K562 (cell line): ENCODE data around the gene ITPK1. TPM values are rescaled to one million over a fixed set of nuclear protein-coding genes. Genes with fewer than 3 reads are reported as not detected.

Experiments
- ATAC-seq: fragments of 200-7000 bp; cut with Tn5 transposase; 3 replicates; pipeline ENCODE4 v1.9.1; 2020; ENCODE audit warnings: moderate library complexity
- BruUV-seq: library from RNA; stranded (reverse); fragments of 400-500 nt; replicated peaks from 2 replicates; lab custom pipeline; 2021; lab: Mats Ljungman, UMichigan
- CTCF ChIA-PET: fragments of 300-600 bp; formaldehyde crosslinking; extraction: SDS; loops from one replicate; lab custom pipeline; 2021; ENCODE audit warnings: low intra/inter-chr PET ratio; lab: Yijun Ruan, JAX
- POLR2A ChIA-PET: fragments of 300-600, 350-650 bp; sonication (Branson Sonifier 250); formaldehyde crosslinking; extraction: SDS; loops from one replicate; lab custom pipeline; 2021; ENCODE audit warnings: antibody characterized with exemption, inconsistent platforms; lab: Yijun Ruan, JAX
- DNase-seq, 4 experiments: peaks; one replicate each; pipeline versions ENCODE4 v3.0.0 to v3.0.0-alpha.2; 2011 to 2018; ENCODE audit warnings: low spot score in 3 of 4, mixed read lengths in 3 of 4; ENCODE audit errors: extremely low read depth in 1 of 4
- FAIRE-seq: peaks from 2 replicates; lab custom pipeline; 2011; peaks lifted over from hg19 to GRCh38; lab: Jason Lieb, UNC
- H2AFZ ChIP-seq: 2 replicates; pipeline ENCODE4 v1.6.0; 2011; ENCODE audit warnings: low read depth, low read length, control low read depth, inconsistent platforms
- H3K27ac ChIP-seq: fragments of 200-600 bp; 3 replicates; pipeline ENCODE4 v1.8.0; 2011; ENCODE audit warnings: low read depth, mild to moderate bottlenecking, control low read depth, inconsistent platforms, low read length, moderate library complexity, mixed read lengths; ENCODE audit errors: extremely low read depth
- H3K27me3 ChIP-seq, 2 experiments: fragments of 300-600 bp in 1 of 2; 2 replicates in 1 of 2; 3 replicates in 1 of 2; pipeline versions ENCODE4 v1.6.0 to v1.8.0; 2011; ENCODE audit warnings: inconsistent platforms in 2 of 2, low read length in 2 of 2, mild to moderate bottlenecking in 1 of 2, mixed read lengths in 1 of 2, moderate library complexity in 1 of 2; ENCODE audit not compliant: control insufficient read depth in 2 of 2, insufficient read depth in 2 of 2
- H3K36me3 ChIP-seq: fragments of 300-600 bp; 3 replicates; pipeline ENCODE4 v1.8.0; 2011; ENCODE audit warnings: mild to moderate bottlenecking, low read length, inconsistent platforms; ENCODE audit not compliant: control insufficient read depth, insufficient read depth
- H3K4me1 ChIP-seq, 2 experiments: fragments of 200-600 bp in 1 of 2; replicated peaks in 1 of 2; 2 replicates in 1 of 2; 3 replicates in 1 of 2; pipeline versions ENCODE4 v1.5.1 to v1.8.0; 2011; ENCODE audit warnings: inconsistent platforms in 2 of 2, low read length in 2 of 2, mild to moderate bottlenecking in 1 of 2, mixed read lengths in 1 of 2, moderate library complexity in 1 of 2; ENCODE audit not compliant: control insufficient read depth in 2 of 2, insufficient read depth in 2 of 2
- H3K4me2 ChIP-seq: 2 replicates; pipeline ENCODE4 v1.6.1; 2011; ENCODE audit warnings: low read length, control low read depth, inconsistent platforms, mixed read lengths; ENCODE audit not compliant: insufficient read depth
- H3K4me3 ChIP-seq: fragments of 200-600 bp; sonication (generic), shearing (Covaris generic); 2 replicates; pipeline ENCODE4 v1.5.1; 2016; ENCODE audit warnings: control low read depth, inconsistent platforms
- H3K79me2 ChIP-seq: fragments of 200-600 bp; 3 replicates; pipeline ENCODE4 v1.8.0; 2011; ENCODE audit warnings: low read length, inconsistent platforms; ENCODE audit not compliant: control insufficient read depth, insufficient read depth
- H3K9ac ChIP-seq, 2 experiments: 2 replicates each; pipeline versions ENCODE4 v1.6.0 to v1.6.1; 2011; ENCODE audit warnings: low read depth in 2 of 2, low read length in 2 of 2, control low read depth in 1 of 2, inconsistent platforms in 1 of 2, mild to moderate bottlenecking in 1 of 2, mixed read lengths in 1 of 2; ENCODE audit not compliant: insufficient read depth in 1 of 2
- H3K9me1 ChIP-seq: one replicate; pipeline ENCODE4 v1.6.0; 2011; ENCODE audit warnings: inconsistent platforms, mild to moderate bottlenecking, low read length, moderate library complexity; ENCODE audit not compliant: control insufficient read depth, insufficient read depth
- H3K9me3 ChIP-seq: replicated peaks from 2 replicates; pipeline ENCODE4 v1.5.1; 2011; ENCODE audit warnings: low read depth, low read length, inconsistent platforms; ENCODE audit not compliant: control insufficient read depth, insufficient read depth
- H4K20me1 ChIP-seq: replicated peaks from 2 replicates; pipeline ENCODE4 v1.6.1; 2011; ENCODE audit warnings: low read length, inconsistent platforms, mixed read lengths; ENCODE audit not compliant: control insufficient read depth, insufficient read depth
- BMI1 ChIP-seq: fragments of 150-350 bp; IDR thresholded peaks from 2 replicates; pipeline ENCODE4 v1.6.1; 2014; ENCODE audit warnings: low read length
- CHCHD3 ChIP-seq: fragments of 250-450 bp; sonication (Bioruptor Pico); IDR thresholded peaks from 2 replicates; pipeline ENCODE4 v2.1.2; 2022; ENCODE audit warnings: mild to moderate bottlenecking
- ETV6 ChIP-seq, 3 experiments: fragments of 150-350 bp in 1 of 3; sonication (generic) in 1 of 3; formaldehyde crosslinking in 1 of 3; IDR thresholded peaks; 2 replicates each; pipeline versions ENCODE4 v1.6.1 to v1.8.0; 2014 to 2022; ENCODE audit warnings: borderline replicate concordance in 2 of 3, low read depth in 2 of 3, antibody characterized with exemption in 1 of 3, low read length in 1 of 3, mild to moderate bottlenecking in 1 of 3, missing genetic modification reagents in 1 of 3
- FOXJ3 ChIP-seq: sonication (generic); formaldehyde crosslinking; IDR thresholded peaks from 2 replicates; pipeline ENCODE4 v1.4.0; 2020; ENCODE audit warnings: mild to moderate bottlenecking, missing genetic modification reagents
- GATA2 ChIP-seq: sonication (generic); formaldehyde crosslinking; IDR thresholded peaks from 2 replicates; pipeline ENCODE4 v1.4.0; 2020; ENCODE audit warnings: mild to moderate bottlenecking, missing genetic modification reagents
- HNRNPLL ChIP-seq: fragments of 200-400 bp; formaldehyde crosslinking; IDR thresholded peaks from 2 replicates; pipeline ENCODE4 v1.6.1; 2017; ENCODE audit warnings: low read length, low read depth, mild to moderate bottlenecking; ENCODE audit not compliant: poor library complexity, severe bottlenecking
- THRAP3 ChIP-seq: fragments of 450-650 bp; IDR thresholded peaks from 2 replicates; pipeline ENCODE4 v1.6.1; 2016; ENCODE audit warnings: mild to moderate bottlenecking, inconsistent platforms, borderline replicate concordance
- ZNF780A ChIP-seq: fragments of 250-450 bp; sonication (Bioruptor Pico); IDR thresholded peaks from 2 replicates; pipeline ENCODE4 v1.5.0; 2021; ENCODE audit warnings: mild to moderate bottlenecking
- WGBS: fragments of 100-300 bp; shearing (Covaris generic); methylation state at CpG from one replicate; pipeline ENCODE4 v1.1.6; 2016; ENCODE audit warnings: low coverage, mixed read lengths; ENCODE audit not compliant: insufficient coverage; ENCODE audit errors: missing lambda C conversion rate; 5-methylcytosine and 5-hydroxymethylcytosine counted together
- in situ Hi-C: fragments of 300-500 bp; cut with MboI; formaldehyde crosslinking; loops from 4 replicates; pipeline ENCODE4 v1.15.0; 2018; ENCODE audit warnings: inconsistent platforms, mixed read lengths
- intact Hi-C: fragments of 100-400 bp; cut with micrococcal nuclease; formaldehyde crosslinking; loops from 2 replicates; pipeline ENCODE4 v1.14.2; 2022
- polyA plus RNA-seq, 8 experiments: library from polyadenylated mRNA; depleted of rRNA in 4 of 8; stranded (reverse) in 5 of 8; unstranded in 3 of 8; fragments of >200 nt; fragmentation: Nextera tagmentation in 2 of 8; fragmentation: Illumina TruSeq in 1 of 8; extraction: Ambion mirVana in 2 of 8; extraction: Trizol in 1 of 8; gene quantifications; 2 replicates each; pipeline versions ENCODE4 v1.2.1 to v1.2.3, GENCODE V29; 2011 to 2014; ENCODE audit warnings: inconsistent platforms in 1 of 8, missing spikeins in 1 of 8
- total RNA-seq, 7 experiments: library from RNA; depleted of rRNA in 6 of 7; stranded (reverse); fragments of >200 nt in 6 of 7; fragmentation: Illumina TruSeq in 2 of 7; extraction: Trizol in 2 of 7; gene quantifications; 2 replicates each; pipeline versions ENCODE4 v1.2.1 to v1.2.3, GENCODE V29; 2011 to 2021; ENCODE audit warnings: low replicate concordance in 1 of 7
- TF ChIP-seq, protein P1 (sequence below): fragments of 450-650 bp; IDR thresholded peaks from 2 replicates; pipeline ENCODE4 v1.6.1; 2016; ENCODE audit warnings: borderline replicate concordance
- TF ChIP-seq, protein P2 (sequence below): sonication (generic); formaldehyde crosslinking; IDR thresholded peaks from 2 replicates; pipeline ENCODE4 v1.9.0; 2022; ENCODE audit warnings: mild to moderate bottlenecking, missing genetic modification reagents

Gene ITPK1
- total and polyA plus RNA-seq, 9 of the 15 experiments (the other 6 are each of a cell fraction or from before 2014, with no cell fraction given): 1.2 to 39.2 (median 23.0) TPM

DNA sequence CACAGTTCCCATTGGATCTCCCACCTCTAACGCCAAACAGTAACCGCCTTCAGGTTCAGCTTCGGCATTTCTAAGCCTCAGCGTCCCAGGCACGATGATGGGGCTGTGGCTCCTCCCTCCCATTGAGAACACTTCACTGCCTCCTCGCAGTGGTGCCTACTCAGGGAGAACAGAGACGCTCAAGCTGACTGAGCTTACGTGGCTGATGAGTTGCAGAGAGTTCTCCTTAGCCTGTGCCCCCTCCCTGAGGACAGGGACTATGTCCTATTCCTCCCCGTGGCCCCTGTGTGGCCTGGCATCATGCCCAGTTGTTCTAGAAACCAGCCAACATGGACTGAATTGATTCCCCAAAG lies 87.0 kb downstream of the ITPK1 start:
- Histone ChIP-seq H3K27me3 (no peaks in the 10 kb centered on the region), H3K27ac (no peak overlapping the region), H2AFZ (no peak overlapping the region), H3K79me2 (no peaks in the 10 kb centered on the region), H3K9ac (no peak overlapping the region), H3K9me1 (no peaks in the 10 kb centered on the region), H3K4me1 (peaks cover 0 to 5% of the 10 kb centered on the region in 2 experiments; a peak in 2 of 5 replicates), H3K9me3 (no peaks in the 10 kb centered on the region), H3K36me3 (no peaks in the 10 kb centered on the region), H4K20me1 (no peaks in the 10 kb centered on the region; the same call in 1 of the 2 replicates), H3K4me3 (no peak overlapping the region), H3K4me2 (no peak overlapping the region)
- BruUV-seq: no TSS peak
- POLR2A ChIA-PET: no interaction called here
- WGBS: 67% methylated on average over 3 of the region's 9 CpGs
- DNase-seq (no peak), ATAC-seq (no peak), FAIRE-seq (no peak)
- CTCF ChIA-PET: no interaction called here
- intact Hi-C loops (no loop called here), in situ Hi-C loops (no loop called here)
- TF ChIP-seq FOXJ3 (CRISPR knock-in tag) (no peak), HNRNPLL (no peak), BMI1 (no peak), ZNF780A (no peak), GATA2 (CRISPR knock-in tag) (no peak), THRAP3 (no peak), CHCHD3 (CRISPR knock-in tag) (no peak), ETV6 (IDR thresholded peaks at IDR 0.05; ENCODE audit: borderline replicate concordance in 1 of 2, low read depth in 2 of 2, low read length in 1 of 2) (no peak), ETV6 (CRISPR knock-in tag; IDR thresholded peaks at IDR 0.05; ENCODE audit: borderline replicate concordance) (no peak)
- TF ChIP-seq, protein P1, sequence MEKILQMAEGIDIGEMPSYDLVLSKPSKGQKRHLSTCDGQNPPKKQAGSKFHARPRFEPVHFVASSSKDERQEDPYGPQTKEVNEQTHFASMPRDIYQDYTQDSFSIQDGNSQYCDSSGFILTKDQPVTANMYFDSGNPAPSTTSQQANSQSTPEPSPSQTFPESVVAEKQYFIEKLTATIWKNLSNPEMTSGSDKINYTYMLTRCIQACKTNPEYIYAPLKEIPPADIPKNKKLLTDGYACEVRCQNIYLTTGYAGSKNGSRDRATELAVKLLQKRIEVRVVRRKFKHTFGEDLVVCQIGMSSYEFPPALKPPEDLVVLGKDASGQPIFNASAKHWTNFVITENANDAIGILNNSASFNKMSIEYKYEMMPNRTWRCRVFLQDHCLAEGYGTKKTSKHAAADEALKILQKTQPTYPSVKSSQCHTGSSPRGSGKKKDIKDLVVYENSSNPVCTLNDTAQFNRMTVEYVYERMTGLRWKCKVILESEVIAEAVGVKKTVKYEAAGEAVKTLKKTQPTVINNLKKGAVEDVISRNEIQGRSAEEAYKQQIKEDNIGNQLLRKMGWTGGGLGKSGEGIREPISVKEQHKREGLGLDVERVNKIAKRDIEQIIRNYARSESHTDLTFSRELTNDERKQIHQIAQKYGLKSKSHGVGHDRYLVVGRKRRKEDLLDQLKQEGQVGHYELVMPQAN: no peak
- TF ChIP-seq, protein P2, sequence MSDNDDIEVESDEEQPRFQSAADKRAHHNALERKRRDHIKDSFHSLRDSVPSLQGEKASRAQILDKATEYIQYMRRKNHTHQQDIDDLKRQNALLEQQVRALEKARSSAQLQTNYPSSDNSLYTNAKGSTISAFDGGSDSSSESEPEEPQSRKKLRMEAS (CRISPR knock-in tag): no peak
